Measurements from ENCODE around the gene KLRC4.
"Not testable (repeated sequence)": the region's sequence is repeated elsewhere in the genome, so short reads cannot be mapped to it uniquely, and the experiment has no call there.

GRCh38 chr12:10425938-10426337 lies 16.4 kb upstream of the KLRC4 start:
- not testable (repeated sequence) for TF ChIP-seq CTCF (IDR thresholded peaks at IDR 0.05); E2F5 (CRISPR knock-in tag; IDR thresholded peaks at IDR 0.05); STAT6 (CRISPR knock-in tag; conservative IDR thresholded peaks at IDR 0.05; ENCODE audit: low read depth); E2F1 (CRISPR knock-in tag; IDR thresholded peaks at IDR 0.05); ZNF138 (CRISPR knock-in tag; conservative IDR thresholded peaks at IDR 0.05); CREB1 (CRISPR knock-in tag; IDR thresholded peaks at IDR 0.05); ATF2 (CRISPR knock-in tag; IDR thresholded peaks at IDR 0.05; ENCODE audit: borderline replicate concordance, low read depth); ZNF219 (CRISPR knock-in tag; IDR thresholded peaks at IDR 0.05; ENCODE audit: borderline replicate concordance); FOXP4 (CRISPR knock-in tag; IDR thresholded peaks at IDR 0.05); ZBTB21 (CRISPR knock-in tag; IDR thresholded peaks at IDR 0.05; ENCODE audit: borderline replicate concordance); ZBTB43 (CRISPR knock-in tag; IDR thresholded peaks at IDR 0.05); NFE2L1 (CRISPR knock-in tag; IDR thresholded peaks at IDR 0.05)

All from WTC11 (cell line).